Endothelial cell of umbilical vein (primary cell): ENCODE data around the gene CNTN5. TPM values are rescaled to one million over a fixed set of nuclear protein-coding genes. Genes with fewer than 3 reads are reported as not detected.

Experiments used
- BruUV-seq: library from RNA; stranded (reverse); fragments of 400-500 nt; replicated peaks from 2 replicates; lab custom pipeline; 2021; lab: Mats Ljungman, UMichigan
- CTCF ChIA-PET: fragments of 300-600, 350-600 bp; sonication (Branson Sonifier 250); formaldehyde crosslinking; loops from one replicate; lab custom pipeline; 2021; ENCODE audit warnings: antibody characterized with exemption, inconsistent platforms; lab: Charles Lee
- POLR2A ChIA-PET: fragments of 300-600, 350-600 bp; sonication (Branson Sonifier 250); formaldehyde crosslinking; loops from one replicate; lab custom pipeline; 2021; ENCODE audit warnings: antibody characterized with exemption, inconsistent platforms; lab: Charles Lee
- DNase-seq: peaks from one replicate; pipeline ENCODE4 v3.0.0-alpha.2; 2011; ENCODE audit warnings: low read depth, low spot score
- FAIRE-seq: peaks from 2 replicates; lab custom pipeline; 2011; peaks lifted over from hg19 to GRCh38; lab: Jason Lieb, UNC
- H2AFZ ChIP-seq: 2 replicates; pipeline ENCODE4 v1.6.0; 2012; ENCODE audit warnings: low read depth, low read length, control low read depth, inconsistent platforms
- H3K27ac ChIP-seq: 2 replicates; pipeline ENCODE4 v1.5.1; 2011; ENCODE audit warnings: low read depth, mild to moderate bottlenecking, control low read depth, low read length, moderate library complexity; ENCODE audit not compliant: insufficient read depth
- H3K27me3 ChIP-seq, 2 experiments: 2 replicates each; pipeline versions ENCODE4 v1.6.0 to v1.6.1; 2011; ENCODE audit warnings: low read length in 2 of 2, mixed read lengths in 1 of 2; ENCODE audit not compliant: control insufficient read depth in 2 of 2, insufficient read depth in 2 of 2
- H3K36me3 ChIP-seq, 2 experiments: 2 replicates in 1 of 2; 3 replicates in 1 of 2; pipeline ENCODE4 v1.5.1; 2011; ENCODE audit warnings: low read length in 2 of 2, mild to moderate bottlenecking in 1 of 2, moderate library complexity in 1 of 2; ENCODE audit not compliant: control insufficient read depth in 2 of 2, insufficient read depth in 2 of 2; ENCODE audit errors: extremely low read depth in 1 of 2
- H3K4me1 ChIP-seq: 3 replicates; pipeline ENCODE4 v1.5.1; 2011; ENCODE audit warnings: mild to moderate bottlenecking, low read length; ENCODE audit not compliant: control insufficient read depth, insufficient read depth; ENCODE audit errors: extremely low read depth
- H3K4me2 ChIP-seq: 2 replicates; pipeline ENCODE4 v1.6.1; 2011; ENCODE audit warnings: low read length, control low read depth, mixed read lengths; ENCODE audit not compliant: insufficient read depth
- H3K4me3 ChIP-seq, 3 experiments: fragments of 200-600 bp in 1 of 3; sonication (generic), shearing (Covaris generic) in 1 of 3; replicated peaks in 1 of 3; 2 replicates each; pipeline ENCODE4 v1.5.1; 2011 to 2016; ENCODE audit warnings: control low read depth in 3 of 3, low read length in 3 of 3, mild to moderate bottlenecking in 2 of 3, inconsistent platforms in 1 of 3, low read depth in 1 of 3, moderate library complexity in 1 of 3; ENCODE audit not compliant: insufficient read depth in 1 of 3
- H3K79me2 ChIP-seq: 2 replicates; pipeline ENCODE4 v1.6.0; 2012; ENCODE audit warnings: low read length, inconsistent platforms; ENCODE audit not compliant: control insufficient read depth, insufficient read depth
- H3K9ac ChIP-seq: replicated peaks from 2 replicates; pipeline ENCODE3; 2011; ENCODE audit warnings: low read length, control low read depth; ENCODE audit not compliant: insufficient read depth; ENCODE audit errors: extremely low read depth
- H3K9me1 ChIP-seq: replicated peaks from 3 replicates; pipeline ENCODE4 v1.6.0; 2011; ENCODE audit warnings: mild to moderate bottlenecking, low read length; ENCODE audit not compliant: control insufficient read depth, insufficient read depth; ENCODE audit errors: extremely low read depth
- H3K9me3 ChIP-seq: replicated peaks from 2 replicates; pipeline ENCODE4 v1.5.1; 2012; ENCODE audit warnings: low read length, inconsistent platforms; ENCODE audit not compliant: control insufficient read depth, insufficient read depth
- H4K20me1 ChIP-seq: replicated peaks from 2 replicates; pipeline ENCODE3; 2011; ENCODE audit warnings: mild to moderate bottlenecking, low read length; ENCODE audit not compliant: control insufficient read depth, insufficient read depth; ENCODE audit errors: extremely low read depth
- CTCF ChIP-seq, 2 donors: IDR thresholded peaks; 1 replicate in 1 of 2; 2 replicates in 1 of 2; pipeline ENCODE4 v1.5.1; 2011; ENCODE audit warnings: low read length in 2 of 2, mild to moderate bottlenecking in 2 of 2, moderate library complexity in 2 of 2, control low read depth in 1 of 2, inconsistent platforms in 1 of 2, low read depth in 1 of 2; ENCODE audit not compliant: insufficient read depth in 1 of 2; ENCODE audit errors: extremely low read depth in 1 of 2
- EZH2 ChIP-seq: IDR thresholded peaks from 2 replicates; pipeline ENCODE4 v1.6.1; 2012; ENCODE audit warnings: borderline replicate concordance, low read depth, mild to moderate bottlenecking, moderate library complexity, low read length, inconsistent platforms; ENCODE audit not compliant: severe bottlenecking
- FOS ChIP-seq: IDR thresholded peaks from 2 replicates; pipeline ENCODE4 v1.6.1; 2011; ENCODE audit warnings: mild to moderate bottlenecking, low read length, moderate library complexity, borderline replicate concordance; ENCODE audit not compliant: insufficient read depth
- GATA2 ChIP-seq: IDR thresholded peaks from 2 replicates; pipeline ENCODE4 v1.7.0; 2011; ENCODE audit warnings: low read depth, mild to moderate bottlenecking, moderate library complexity, mixed read lengths, low read length; ENCODE audit not compliant: insufficient read length, insufficient read depth
- JUN ChIP-seq: IDR thresholded peaks from 2 replicates; pipeline ENCODE4 v1.6.1; 2011; ENCODE audit warnings: borderline replicate concordance, low read depth; ENCODE audit not compliant: insufficient read length, insufficient read depth
- MAX ChIP-seq: IDR thresholded peaks from 2 replicates; pipeline ENCODE4 v1.6.1; 2011; ENCODE audit not compliant: insufficient read depth, insufficient read length
- MYC ChIP-seq: IDR thresholded peaks from one replicate; pipeline ENCODE4 v1.6.1; 2011; ENCODE audit warnings: mild to moderate bottlenecking, low read depth, low read length
- POLR2A ChIP-seq: IDR thresholded peaks from 2 replicates; pipeline ENCODE4 v1.6.1; 2012; ENCODE audit warnings: low read depth, mild to moderate bottlenecking, control low read depth, low read length
- POLR2AphosphoS5 ChIP-seq: IDR thresholded peaks from 2 replicates; pipeline ENCODE4 v1.6.1; 2012; ENCODE audit warnings: low read depth, mild to moderate bottlenecking, control low read depth, low read length, moderate library complexity; ENCODE audit not compliant: insufficient read depth
- dilution Hi-C: fragments of 300-500 bp; cut with MboI; formaldehyde crosslinking; loops from one replicate; pipeline ENCODE4 v1.15.0; 2019; ENCODE audit warnings: low sequenced_read_pairs; ENCODE audit not compliant: extremely low pct_ligation_motif_present
- intact Hi-C: fragments of 100-400 bp; cut with micrococcal nuclease; formaldehyde crosslinking; loops from one replicate; pipeline ENCODE4 v1.10.0; 2022
- polyA plus RNA-seq, 4 experiments: library from polyadenylated mRNA; depleted of rRNA in 3 of 4; stranded (reverse) in 3 of 4; unstranded in 1 of 4; fragments of >200 nt; gene quantifications; 2 replicates each; pipeline versions ENCODE4 v1.2.1 to v1.2.3, GENCODE V29; 2011 to 2012; ENCODE audit warnings: missing spikeins in 1 of 4
- total RNA-seq: library from RNA; stranded (reverse); gene quantifications from 2 replicates; pipeline ENCODE4 v1.2.3, GENCODE V29; 2021

The CNTN5 gene
- total and polyA plus RNA-seq, 2 donors (not counting 3 experiments of a cell fraction or from before 2014, with no cell fraction given): not detected

GRCh38 chr11:99638073-99638553 lies 617.4 kb downstream of the CNTN5 start:
- H3K9me1 ChIP-seq: no peaks in the 10 kb centered on the region
- H3K27ac ChIP-seq: no peak overlapping the region
- H3K79me2 ChIP-seq: no peaks in the 10 kb centered on the region
- H3K4me1 ChIP-seq: no peaks in the 10 kb centered on the region
- no peak for DNase-seq
- no peak overlapping the region for H2AFZ ChIP-seq
- H4K20me1 ChIP-seq: no peaks in the 10 kb centered on the region
- FAIRE-seq: no peak
- H3K9ac ChIP-seq: no peak overlapping the region
- H3K36me3 ChIP-seq: no peaks in the 10 kb centered on the region
- no TSS peak for BruUV-seq
- CTCF ChIA-PET: no interaction called here
- TF ChIP-seq MAX (no peak), CTCF (IDR thresholded peaks at IDR 0.05; ENCODE audit: extremely low read depth in 1 of 2, insufficient read depth in 1 of 2, low read depth in 1 of 2, low read length in 2 of 2) (no peak), EZH2 (no peak), POLR2A (no peak), POLR2AphosphoS5 (no peak), MYC (no peak), GATA2 (no peak), FOS (no peak), JUN (no peak)
- H3K4me2 ChIP-seq: no peak overlapping the region
- POLR2A ChIA-PET: no interaction called here
- no peaks in the 10 kb centered on the region for H3K27me3 ChIP-seq
- peaks cover 2% of the 10 kb centered on the region for H3K9me3 ChIP-seq
- intact Hi-C loops (no loop called here), dilution Hi-C loops (no loop called here)
- H3K4me3 ChIP-seq: no peak overlapping the region
